ENCODE results near the gene SOCS4. TPM values are rescaled to one million over a fixed set of nuclear protein-coding genes. Genes with fewer than 3 reads are reported as not detected.

The SOCS4 gene
- total and polyA plus RNA-seq, 8 donors, result 4.1 to 29.2 (median 11.2) TPM

- H3K4me1 ChIP-seq, result peaks cover 4 to 10% (median 8%) of the 10 kb centered on the region in 4 donors
- no peaks in the 10 kb centered on the region for H3K27me3 ChIP-seq
- no peak for DNase-seq
- no peak for TF ChIP-seq CTCF (IDR thresholded peaks at IDR 0.05)
- no peak for TF ChIP-seq EP300 (IDR thresholded peaks at IDR 0.05)
- TF ChIP-seq POLR2A (IDR thresholded peaks at IDR 0.05), result no peak
- intact Hi-C loops (cut with DNase I; ENCODE audit: low total_unique reads), result no loop called here
- no peaks in the 10 kb centered on the region for H3K9me3 ChIP-seq
- 88 to 96% (median 94%) methylated on average over 5 of the region's 5 CpGs for WGBS, 5 donors
- no peak overlapping the region for H3K4me3 ChIP-seq
- no peak overlapping the region for H3K27ac ChIP-seq
- peaks cover 0 to 22% (median 17%) of the 10 kb centered on the region in 4 donors for H3K36me3 ChIP-seq
Measured at GRCh38 chr14:55047301-55048053, 20.4 kb downstream of the SOCS4 start.

GRCh38 chr14:55048900-55049436 is 21.9 kb downstream of the SOCS4 start:
- TF ChIP-seq POLR2A (IDR thresholded peaks at IDR 0.05) (no peak), EP300 (IDR thresholded peaks at IDR 0.05) (no peak), CTCF (IDR thresholded peaks at IDR 0.05) (no peak), POLR2AphosphoS5 (IDR thresholded peaks at IDR 0.05) (no peak)
- WGBS, 5 donors, result 23 to 63% (median 34%) methylated on average over 2 of the region's 2 CpGs
- Histone ChIP-seq H3K9me3 (no peaks in the 10 kb centered on the region), H3K4me1 (peaks cover 17 to 25% (median 23%) of the 10 kb centered on the region in 4 donors), H3K27me3 (no peaks in the 10 kb centered on the region), H3K27ac (no peak overlapping the region), H3K4me3 (no peak overlapping the region), H3K36me3 (peaks cover 0 to 7% (median 5%) of the 10 kb centered on the region in 4 donors)
- intact Hi-C loops (cut with DNase I; ENCODE audit: low total_unique reads), result no loop called here
- no peak for DNase-seq

GRCh38 chr14:55051165-55051422 is 24.1 kb downstream of the SOCS4 start:
- H3K27me3 ChIP-seq, result no peaks in the 10 kb centered on the region
- WGBS, 5 donors, result 0 to 3% (median 1%) methylated on average over 10 of the region's 10 CpGs
- DNase-seq, result no peak
- TF ChIP-seq EP300 (IDR thresholded peaks at IDR 0.05) (no peak), POLR2A (IDR thresholded peaks at IDR 0.05) (no peak), POLR2AphosphoS5 (IDR thresholded peaks at IDR 0.05) (no peak), CTCF (IDR thresholded peaks at IDR 0.05) (no peak)
- H3K27ac ChIP-seq, result peak overlapping the region; percentile 98 to 100 (median 100)
- intact Hi-C loops (cut with DNase I; ENCODE audit: low total_unique reads), result no loop called here
- H3K9me3 ChIP-seq, result no peaks in the 10 kb centered on the region
- peaks cover 29 to 43% (median 41%) of the 10 kb centered on the region in 4 donors for H3K4me1 ChIP-seq
- peak overlapping the region; percentile 55 to 96 (median 79) for H3K4me3 ChIP-seq
- peaks cover 0 to 6% (median 0%) of the 10 kb centered on the region in 4 donors for H3K36me3 ChIP-seq

- H3K36me3 ChIP-seq, result peaks cover 0 to 6% (median 0%) of the 10 kb centered on the region in 4 donors
- H3K4me1 ChIP-seq, result peaks cover 31 to 49% (median 43%) of the 10 kb centered on the region in 4 donors
- 0 to 1% (median 0%) methylated on average over 20 to 98 of the region's 98 CpGs for WGBS, 5 donors
- TF ChIP-seq CTCF (IDR thresholded peaks at IDR 0.05) (peak in 6 of 7 experiments; percentile 95 to 100 (median 100)), POLR2AphosphoS5 (IDR thresholded peaks at IDR 0.05) (peak; percentile 93 to 99 (median 99)), POLR2A (IDR thresholded peaks at IDR 0.05) (peak in 3 of 4 donors; percentile 17 to 99 (median 94)), EP300 (IDR thresholded peaks at IDR 0.05) (no peak)
- DNase-seq, result peak; percentile 92 to 97
- no peaks in the 10 kb centered on the region for H3K9me3 ChIP-seq
- no peaks in the 10 kb centered on the region for H3K27me3 ChIP-seq
- H3K27ac ChIP-seq, result peak within 1 kb of the TSS; percentile 98 to 100 (median 100)
- peak within 1 kb of the TSS; percentile 55 to 96 (median 79) for H3K4me3 ChIP-seq
- intact Hi-C loops (cut with DNase I; ENCODE audit: low total_unique reads), result no loop called here
Measured at GRCh38 chr14:55051423-55052268, 24.6 kb downstream of the SOCS4 start, which contains the start of gene MAPK1IP1L. Gene MAPK1IP1L, plus strand, starts transcription at chr14:55051647. Its CDS starts 10,037 bp downstream, at chr14:55061684.

Measured in stomach (tissue), 9 donors.